ENCODE results near the gene USP3. TPM values are rescaled to one million over a fixed set of nuclear protein-coding genes. Genes with fewer than 3 reads are reported as not detected.
A peak's percentile ranks its signal among the peaks of the same experiment; 100 is the strongest.

Gene USP3
- total and polyA plus RNA-seq, 8 donors = 37.4 to 80.7 (median 42.3) TPM

DNA sequence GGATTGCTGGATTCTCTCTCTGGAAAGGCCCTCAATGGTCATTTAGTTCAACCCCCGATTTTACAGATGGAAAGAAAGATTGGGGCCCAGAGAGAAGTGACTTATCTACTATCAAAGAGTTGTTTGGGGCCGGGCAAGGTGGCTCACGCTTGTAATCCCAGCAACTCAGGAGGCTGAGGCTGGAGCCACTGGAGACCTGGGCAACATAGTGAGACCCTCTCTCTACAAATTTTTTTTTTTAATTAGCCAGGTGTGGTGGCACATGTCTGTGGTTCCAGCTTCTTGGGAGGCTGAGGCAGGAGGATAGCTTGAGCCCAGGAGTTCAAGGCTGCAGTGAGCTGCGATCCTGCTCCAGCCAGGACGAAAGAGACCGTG lies 5.2 kb upstream of the USP3 start:
- TF ChIP-seq, protein P1, sequence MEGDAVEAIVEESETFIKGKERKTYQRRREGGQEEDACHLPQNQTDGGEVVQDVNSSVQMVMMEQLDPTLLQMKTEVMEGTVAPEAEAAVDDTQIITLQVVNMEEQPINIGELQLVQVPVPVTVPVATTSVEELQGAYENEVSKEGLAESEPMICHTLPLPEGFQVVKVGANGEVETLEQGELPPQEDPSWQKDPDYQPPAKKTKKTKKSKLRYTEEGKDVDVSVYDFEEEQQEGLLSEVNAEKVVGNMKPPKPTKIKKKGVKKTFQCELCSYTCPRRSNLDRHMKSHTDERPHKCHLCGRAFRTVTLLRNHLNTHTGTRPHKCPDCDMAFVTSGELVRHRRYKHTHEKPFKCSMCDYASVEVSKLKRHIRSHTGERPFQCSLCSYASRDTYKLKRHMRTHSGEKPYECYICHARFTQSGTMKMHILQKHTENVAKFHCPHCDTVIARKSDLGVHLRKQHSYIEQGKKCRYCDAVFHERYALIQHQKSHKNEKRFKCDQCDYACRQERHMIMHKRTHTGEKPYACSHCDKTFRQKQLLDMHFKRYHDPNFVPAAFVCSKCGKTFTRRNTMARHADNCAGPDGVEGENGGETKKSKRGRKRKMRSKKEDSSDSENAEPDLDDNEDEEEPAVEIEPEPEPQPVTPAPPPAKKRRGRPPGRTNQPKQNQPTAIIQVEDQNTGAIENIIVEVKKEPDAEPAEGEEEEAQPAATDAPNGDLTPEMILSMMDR (IDR thresholded peaks at IDR 0.05) = no peak
- Histone ChIP-seq H3K27me3 (no peaks in the 10 kb centered on the region), H3K4me3 (no peak overlapping the region), H3K9me3 (no peaks in the 10 kb centered on the region), H3K27ac (peak overlapping the region; percentile 62 to 100), H3K4me1 (peaks cover 31 to 86% of the 10 kb centered on the region in 2 donors), H3K36me3 (no peaks in the 10 kb centered on the region)
- intact Hi-C loops (cut with DNase I) = no loop called here
- ATAC-seq (no peak), DNase-seq (no peak)

DNA sequence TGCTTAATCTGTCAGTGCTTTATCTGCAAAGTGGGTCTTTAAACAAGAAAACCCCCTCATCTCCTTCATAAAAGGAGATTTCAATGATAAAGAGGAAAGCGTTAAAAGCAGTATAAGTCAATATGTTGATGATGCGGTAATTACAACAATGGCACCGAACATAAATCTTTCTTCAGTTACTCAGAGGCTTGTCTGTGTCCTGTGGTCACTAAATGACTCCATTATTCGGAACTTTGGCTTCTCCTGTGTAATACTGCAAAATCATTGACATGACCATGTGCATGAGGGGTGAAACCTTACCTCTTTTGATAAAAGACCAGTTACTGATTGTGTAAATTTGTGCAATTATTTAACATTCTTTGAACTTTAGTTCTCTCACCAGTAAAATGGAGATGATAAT lies 4.8 kb upstream of the USP3 start:
- Histone ChIP-seq H3K27ac (peak overlapping the region; percentile 62 to 100), H3K4me1 (peaks cover 31 to 81% of the 10 kb centered on the region in 2 donors), H3K27me3 (no peaks in the 10 kb centered on the region), H3K9me3 (no peaks in the 10 kb centered on the region), H3K4me3 (no peak overlapping the region), H3K36me3 (no peaks in the 10 kb centered on the region)
- TF ChIP-seq, protein P1 (IDR thresholded peaks at IDR 0.05) = no peak
- no peak for ATAC-seq
- intact Hi-C loops (cut with DNase I) = loop anchor here in 1 of 2 donors (10.0 kb wide), 1 partner anchor 95 kb away; the partner anchor contains the start of gene FBXL22
- DNase-seq = no peak

DNA sequence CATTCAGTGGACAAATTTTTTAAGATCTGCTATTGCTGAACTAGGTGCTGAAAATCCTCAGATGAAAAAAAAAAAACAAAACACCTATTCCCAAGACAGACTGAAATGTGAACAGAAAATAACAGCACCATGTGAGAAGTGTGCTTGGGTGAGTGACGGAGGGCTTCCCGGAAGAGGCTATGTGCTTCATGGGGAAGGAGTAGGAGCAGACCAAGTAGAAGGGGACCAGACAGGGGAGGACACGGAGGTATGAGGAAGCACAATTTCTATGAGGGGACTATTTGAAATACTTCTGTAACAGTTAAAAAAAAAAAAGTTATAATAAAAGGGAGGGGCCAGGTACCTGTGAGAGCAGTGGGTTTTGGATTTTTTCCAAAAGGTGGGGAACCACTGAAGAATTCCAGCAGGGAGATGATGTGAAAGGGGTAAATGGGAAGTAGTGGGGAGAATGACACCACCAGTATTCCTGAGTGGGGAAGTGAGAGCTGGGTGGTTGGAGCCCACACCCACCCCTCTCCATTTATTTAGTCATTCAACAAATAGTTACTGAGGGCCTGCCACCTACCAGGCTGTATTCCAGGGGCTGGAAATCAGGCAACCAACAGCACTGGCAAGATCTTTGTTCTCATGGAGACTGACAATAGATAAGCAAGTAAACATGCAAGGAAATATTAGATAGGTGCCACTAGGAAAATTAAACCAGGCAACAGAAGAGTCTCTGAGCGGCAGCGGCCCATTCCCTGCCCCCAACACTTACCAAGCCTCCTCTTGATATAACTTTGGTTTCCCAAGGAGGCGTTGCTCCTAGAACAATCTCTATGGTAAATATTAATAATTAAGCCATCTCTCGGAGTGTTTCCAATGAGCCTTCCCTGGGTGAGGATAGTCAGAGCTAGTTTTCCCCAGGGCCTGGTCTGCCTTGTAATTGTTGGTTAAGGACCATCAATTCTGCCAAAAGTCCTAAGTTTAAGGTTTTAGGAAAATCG lies 3.8 kb upstream of the USP3 start:
- Histone ChIP-seq H3K4me1 (peaks cover 31 to 72% of the 10 kb centered on the region in 2 donors), H3K27me3 (no peaks in the 10 kb centered on the region), H3K27ac (peak overlapping the region; percentile 99 to 100), H3K9me3 (no peaks in the 10 kb centered on the region), H3K36me3 (no peaks in the 10 kb centered on the region), H3K4me3 (peak overlapping the region in 1 of 2 donors; percentile 17)
- intact Hi-C loops (cut with DNase I) = loop anchor here in 1 of 2 donors (10.0 kb wide), 1 partner anchor 94 kb away; the partner anchor contains the start of gene FBXL22
- ATAC-seq = peak; percentile 1
- DNase-seq = peak in 1 of 4 donors; percentile 52
- TF ChIP-seq, protein P1 (IDR thresholded peaks at IDR 0.05) = no peak

DNA sequence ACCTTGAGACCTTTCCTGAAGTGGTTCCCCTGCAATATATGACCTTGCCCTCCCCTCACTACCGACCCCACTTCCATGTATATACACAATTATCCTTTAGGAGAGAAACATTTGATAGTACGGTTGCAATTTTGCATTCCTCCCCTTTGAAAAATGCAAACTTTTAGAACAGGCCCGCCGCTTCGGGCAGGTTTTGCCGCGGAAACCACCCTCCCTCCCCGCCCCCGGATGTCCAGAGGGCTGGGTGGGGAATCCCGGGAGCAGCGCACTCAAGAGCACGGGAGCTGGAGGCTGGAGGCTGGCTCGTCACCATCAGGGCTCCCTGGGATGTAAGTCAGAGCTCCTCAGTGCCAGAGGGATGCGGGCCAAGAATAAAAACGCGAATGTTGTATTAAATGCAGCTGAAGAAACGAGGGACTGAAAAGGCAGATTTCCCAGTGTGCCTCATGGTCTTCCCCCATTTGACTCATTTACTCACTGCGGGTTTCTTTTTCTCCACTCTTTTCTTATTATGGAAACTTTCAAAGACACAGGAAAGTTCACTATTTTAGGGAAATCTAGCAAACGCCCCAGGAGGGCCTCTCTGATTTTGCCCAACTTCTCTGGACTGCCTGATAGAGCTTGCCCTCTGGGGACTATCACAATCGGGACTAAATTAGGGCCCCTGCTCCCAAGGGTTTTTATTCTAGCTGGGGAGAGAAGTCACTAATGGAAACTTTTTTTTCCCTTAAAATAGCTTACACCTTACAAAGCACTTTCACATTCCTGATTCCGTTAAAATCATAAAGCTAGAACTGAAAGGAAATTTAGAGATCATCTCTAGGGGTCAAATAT lies 2.9 kb upstream of the USP3 start:
- Histone ChIP-seq H3K4me3 (peak overlapping the region in 1 of 2 donors; percentile 17), H3K36me3 (no peaks in the 10 kb centered on the region), H3K27ac (peak overlapping the region; percentile 99 to 100), H3K9me3 (no peaks in the 10 kb centered on the region), H3K4me1 (peaks cover 31 to 71% of the 10 kb centered on the region in 2 donors), H3K27me3 (no peaks in the 10 kb centered on the region)
- peak; percentile 83 to 94 (median 88) for DNase-seq
- TF ChIP-seq, protein P1 (IDR thresholded peaks at IDR 0.05) = no peak
- intact Hi-C loops (cut with DNase I) = loop anchor here in 1 of 2 donors (10.0 kb wide), 1 partner anchor 93 kb away; the partner anchor contains the start of gene FBXL22
- peak; percentile 16 for ATAC-seq

Data from left lung (tissue), 10 donors.